IMR-90 (cell line): ENCODE results near the gene ARMH3. TPM values are rescaled to one million over a fixed set of nuclear protein-coding genes. Genes with fewer than 3 reads are reported as not detected.

Source experiments
- ATAC-seq: fragments of 200-7000 bp; cut with Tn5 transposase; 2 replicates; pipeline ENCODE4 v1.9.1; 2020; ENCODE audit warnings: low read depth, mild to moderate bottlenecking, moderate library complexity
- BruUV-seq: library from RNA; stranded (reverse); fragments of 400-500 nt; replicated peaks from 2 replicates; lab custom pipeline; 2021; lab: Mats Ljungman, UMichigan
- CTCF ChIA-PET: fragments of 300-600 bp; formaldehyde crosslinking; extraction: SDS; loops from one replicate; lab custom pipeline; 2021; ENCODE audit warnings: antibody characterized with exemption; lab: Yijun Ruan, JAX
- POLR2A ChIA-PET: fragments of 300-600 bp; sonication (Branson Sonifier 250); formaldehyde crosslinking; loops from one replicate; lab custom pipeline; 2022; ENCODE audit warnings: antibody characterized with exemption; ENCODE audit not compliant: unreplicated experiment; lab: Charles Lee
- DNase-seq: peaks from one replicate; pipeline ENCODE4 v3.0.0; 2013
- H2AFZ ChIP-seq: replicated peaks from 2 replicates; pipeline ENCODE3; 2013; ENCODE audit warnings: low read length, mild to moderate bottlenecking; ENCODE audit not compliant: poor library complexity
- H2AK5ac ChIP-seq: 2 replicates; pipeline ENCODE4 v1.6.1; 2013; ENCODE audit warnings: low read depth, low read length, inconsistent platforms
- H2AK9ac ChIP-seq: replicated peaks from 2 replicates; pipeline ENCODE3; 2013; ENCODE audit warnings: mild to moderate bottlenecking, low read depth, low read length, moderate library complexity; ENCODE audit not compliant: poor library complexity
- H2BK120ac ChIP-seq: 2 replicates; pipeline ENCODE4 v1.6.1; 2013; ENCODE audit warnings: low read depth, low read length, inconsistent platforms
- H2BK15ac ChIP-seq: 3 replicates; pipeline ENCODE4 v1.6.1; 2013; ENCODE audit warnings: low read depth, low read length, inconsistent platforms
- H2BK20ac ChIP-seq: 2 replicates; pipeline ENCODE4 v1.6.1; 2013; ENCODE audit warnings: low read depth, mild to moderate bottlenecking, inconsistent platforms, low read length, moderate library complexity
- H2BK5ac ChIP-seq: 2 replicates; pipeline ENCODE4 v1.6.1; 2013; ENCODE audit warnings: mild to moderate bottlenecking, low read depth, low read length, inconsistent platforms; ENCODE audit not compliant: poor library complexity, severe bottlenecking
- H3K14ac ChIP-seq: replicated peaks from 2 replicates; pipeline ENCODE4 v1.6.1; 2013; ENCODE audit warnings: low read depth, low read length, inconsistent platforms
- H3K18ac ChIP-seq: 2 replicates; pipeline ENCODE4 v1.6.1; 2013; ENCODE audit warnings: low read depth, low read length, control low read depth
- H3K23ac ChIP-seq: 2 replicates; pipeline ENCODE4 v1.6.1; 2013; ENCODE audit warnings: low read depth, low read length, inconsistent platforms
- H3K27ac ChIP-seq: 2 replicates; pipeline ENCODE4 v1.5.1; 2013; ENCODE audit warnings: mild to moderate bottlenecking, control low read depth, low read length; ENCODE audit not compliant: insufficient read depth
- H3K27me3 ChIP-seq: 2 replicates; pipeline ENCODE4 v1.6.1; 2013; ENCODE audit warnings: low read length; ENCODE audit not compliant: control insufficient read depth, insufficient read depth
- H3K36me3 ChIP-seq: 2 replicates; pipeline ENCODE4 v1.6.1; 2013; ENCODE audit warnings: low read length, mixed read lengths; ENCODE audit not compliant: control insufficient read depth, insufficient read depth
- H3K4ac ChIP-seq: 2 replicates; pipeline ENCODE4 v1.6.1; 2013; ENCODE audit warnings: low read depth, low read length, inconsistent platforms
- H3K4me1 ChIP-seq: 2 replicates; pipeline ENCODE4 v1.6.1; 2013; ENCODE audit warnings: low read length, mixed read lengths; ENCODE audit not compliant: control insufficient read depth, insufficient read depth
- H3K4me2 ChIP-seq: 2 replicates; pipeline ENCODE4 v1.6.1; 2013; ENCODE audit warnings: low read depth, mild to moderate bottlenecking, control low read depth, low read length, moderate library complexity
- H3K4me3 ChIP-seq: 2 replicates; pipeline ENCODE4 v1.5.1; 2013; ENCODE audit warnings: low read depth, mild to moderate bottlenecking, control low read depth, low read length, moderate library complexity; ENCODE audit not compliant: insufficient read depth
- H3K56ac ChIP-seq: 2 replicates; pipeline ENCODE4 v1.6.1; 2013; ENCODE audit warnings: low read length, inconsistent platforms; ENCODE audit not compliant: insufficient read depth; ENCODE audit errors: extremely low read depth
- H3K79me1 ChIP-seq, 2 experiments: 2 replicates each; pipeline ENCODE4 v1.6.1; 2013; ENCODE audit warnings: low read length in 2 of 2, inconsistent platforms in 1 of 2, low read depth in 1 of 2
- H3K9ac ChIP-seq: 2 replicates; pipeline ENCODE4 v1.6.1; 2013; ENCODE audit warnings: low read depth, low read length, control low read depth
- H3K9me1 ChIP-seq: 2 replicates; pipeline ENCODE4 v1.6.1; 2013; ENCODE audit warnings: low read length, inconsistent platforms; ENCODE audit not compliant: insufficient read depth
- H3K9me3 ChIP-seq: 2 replicates; pipeline ENCODE4 v1.6.1; 2013; ENCODE audit warnings: low read length; ENCODE audit not compliant: control insufficient read depth, insufficient read depth
- H4K20me1 ChIP-seq: 2 replicates; pipeline ENCODE4 v1.6.1; 2013; ENCODE audit warnings: low read length, inconsistent platforms; ENCODE audit not compliant: insufficient read depth
- H4K5ac ChIP-seq: 2 replicates; pipeline ENCODE4 v1.6.1; 2013; ENCODE audit warnings: mild to moderate bottlenecking, low read depth, low read length, control low read depth
- H4K8ac ChIP-seq, 2 experiments: 2 replicates each; pipeline ENCODE4 v1.6.1; 2013; ENCODE audit warnings: low read depth in 2 of 2, low read length in 2 of 2, control low read depth in 1 of 2, inconsistent platforms in 1 of 2
- H4K91ac ChIP-seq: 2 replicates; pipeline ENCODE4 v1.6.1; 2013; ENCODE audit warnings: low read depth, low read length, inconsistent platforms; ENCODE audit not compliant: insufficient read depth
- BHLHE40 ChIP-seq: fragments of 150-350 bp; IDR thresholded peaks from 2 replicates; pipeline ENCODE4 v1.6.1; 2016; ENCODE audit warnings: mild to moderate bottlenecking, low read depth, low read length
- CHD1 ChIP-seq: IDR thresholded peaks from 2 replicates; pipeline ENCODE4 v1.6.1; 2012; ENCODE audit warnings: low read depth, low read length, improper control_type of control experiment
- CTCF ChIP-seq: conservative IDR thresholded peaks from 2 replicates; pipeline ENCODE4 v1.5.1; 2012; ENCODE audit warnings: mild to moderate bottlenecking, low read depth, low read length, improper control_type of control experiment
- FOS ChIP-seq: fragments of 150-350 bp; IDR thresholded peaks from 2 replicates; pipeline ENCODE4 v1.6.1; 2016; ENCODE audit warnings: low read depth, low read length
- MXI1 ChIP-seq: IDR thresholded peaks from 2 replicates; pipeline ENCODE4 v1.6.1; 2012; ENCODE audit warnings: low read depth, mild to moderate bottlenecking, low read length, moderate library complexity, borderline replicate concordance
- NFE2L2 ChIP-seq: fragments of 150-350 bp; IDR thresholded peaks from 2 replicates; pipeline ENCODE4 v1.6.1; 2016; ENCODE audit warnings: low read depth, mild to moderate bottlenecking, low read length
- POLR2A ChIP-seq: IDR thresholded peaks from 2 replicates; pipeline ENCODE4 v1.6.1; 2012; ENCODE audit warnings: mild to moderate bottlenecking, low read depth, low read length
- dilution Hi-C: fragments of 300-500 bp; cut with HindIII; formaldehyde crosslinking; loops from one replicate; pipeline ENCODE4 v1.14.3; 2018; ENCODE audit warnings: low sequenced_read_pairs; ENCODE audit not compliant: unreplicated experiment
- in situ Hi-C: fragments of 300-500 bp; cut with MboI; formaldehyde crosslinking; loops from 3 replicates; pipeline ENCODE4 v1.14.3; 2019; ENCODE audit warnings: low sequenced_read_pairs, inconsistent platforms, mixed read lengths
- intact Hi-C: fragments of 100-400 bp; cut with micrococcal nuclease; formaldehyde crosslinking; loops from 2 replicates; pipeline ENCODE4 v1.10.0; 2022
- polyA plus RNA-seq, 3 experiments: library from polyadenylated mRNA; depleted of rRNA; stranded (reverse); fragments of >200 nt; gene quantifications; 2 replicates each; pipeline ENCODE4 v1.2.3, GENCODE V29; 2012; ENCODE audit warnings: low replicate concordance in 1 of 3
- total RNA-seq: library from RNA; depleted of rRNA; stranded (reverse); fragments of >200 nt; gene quantifications from 2 replicates; pipeline ENCODE4 v1.2.3, GENCODE V29; 2012
- TF ChIP-seq, protein P1 (sequence below): fragments of 150-350 bp; IDR thresholded peaks from 2 replicates; pipeline ENCODE4 v1.6.1; 2016; ENCODE audit warnings: low read depth, mild to moderate bottlenecking, low read length, moderate library complexity, borderline replicate concordance

Gene ARMH3
- total and polyA plus RNA-seq, 2 of the 4 experiments (the other 2 are of a cell fraction) = 12.1 to 13.1 TPM

- intact Hi-C loops = no loop called here
- Histone ChIP-seq H3K4me2 (no peak overlapping the region), H3K14ac (peak overlapping the region; percentile 21; the same call in 1 of the 2 replicates), H3K56ac (no peak overlapping the region), H3K4ac (no peak overlapping the region), H2BK20ac (no peak overlapping the region), H3K4me1 (peaks cover 5% of the 10 kb centered on the region), H4K20me1 (no peaks in the 10 kb centered on the region), H4K8ac (no peak overlapping the region), H4K91ac (no peak overlapping the region), H3K18ac (no peak overlapping the region), H3K36me3 (no peaks in the 10 kb centered on the region; the same call in 1 of the 2 replicates), H2AK5ac (no peak overlapping the region), H3K9me1 (0 out of 2 replicates have a peak, but pooled peaks cover 3% of the 10 kb centered on the region), H4K5ac (no peak overlapping the region), H2AFZ (no peak overlapping the region), H3K27ac (no peak overlapping the region), H3K79me1 (peaks cover 23 to 24% of the 10 kb centered on the region in 2 experiments), H2BK5ac (no peak overlapping the region), H2BK15ac (no peak overlapping the region), H3K23ac (no peak overlapping the region), H2AK9ac (no peak overlapping the region), H3K9me3 (no peaks in the 10 kb centered on the region), H3K4me3 (no peak overlapping the region), H3K27me3 (no peaks in the 10 kb centered on the region), H3K9ac (no peak overlapping the region), H2BK120ac (no peak overlapping the region)
- CTCF ChIA-PET = interaction anchor here (1.5 kb wide), 1 partner anchor 16 kb away, joined by 3 read pairs; no protein-coding TSS in a partner anchor
- POLR2A ChIA-PET = no interaction called here
- TF ChIP-seq CHD1 (no peak), FOS (no peak), POLR2A (no peak), NFE2L2 (no peak), BHLHE40 (no peak), CTCF (no peak), MXI1 (no peak)
- TF ChIP-seq, protein P1, sequence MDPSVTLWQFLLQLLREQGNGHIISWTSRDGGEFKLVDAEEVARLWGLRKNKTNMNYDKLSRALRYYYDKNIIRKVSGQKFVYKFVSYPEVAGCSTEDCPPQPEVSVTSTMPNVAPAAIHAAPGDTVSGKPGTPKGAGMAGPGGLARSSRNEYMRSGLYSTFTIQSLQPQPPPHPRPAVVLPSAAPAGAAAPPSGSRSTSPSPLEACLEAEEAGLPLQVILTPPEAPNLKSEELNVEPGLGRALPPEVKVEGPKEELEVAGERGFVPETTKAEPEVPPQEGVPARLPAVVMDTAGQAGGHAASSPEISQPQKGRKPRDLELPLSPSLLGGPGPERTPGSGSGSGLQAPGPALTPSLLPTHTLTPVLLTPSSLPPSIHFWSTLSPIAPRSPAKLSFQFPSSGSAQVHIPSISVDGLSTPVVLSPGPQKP = no peak
- in situ Hi-C loops = no loop called here
- DNase-seq = no peak
- BruUV-seq = no TSS peak
- no peak for ATAC-seq
- dilution Hi-C loops = no loop called here
These were observed 181.7 kb downstream of the ARMH3 start for GRCh38 chr10:101874252-101874651.
